ENCODE data around the gene CASZ1.

CASZ1 gene

GRCh38 chr1:10588640-10589039 lies 207.8 kb downstream of the CASZ1 start:
- H3K27ac ChIP-seq, result no peak overlapping the region
- H3K9ac ChIP-seq, result no peak overlapping the region
- TF ChIP-seq CTCF (IDR thresholded peaks at IDR 0.05), result no peak
- no peaks in the 10 kb centered on the region for H3K27me3 ChIP-seq (ENCODE audit: control insufficient read depth, insufficient read depth, low read length)
- no peak overlapping the region for H2AFZ ChIP-seq
- H3K36me3 ChIP-seq (ENCODE audit: control insufficient read depth, insufficient read depth, low read length), result no peaks in the 10 kb centered on the region
- H3K4me2 ChIP-seq (ENCODE audit: low read length), result no peak overlapping the region
- no peak overlapping the region for H3K4me3 ChIP-seq (ENCODE audit: low read depth, low read length)
- no peaks in the 10 kb centered on the region for H3K79me2 ChIP-seq
- peaks cover 5% of the 10 kb centered on the region for H3K4me1 ChIP-seq
- no peaks in the 10 kb centered on the region for H3K9me3 ChIP-seq (ENCODE audit: control insufficient read depth, low read length)
